Gastrocnemius medialis (tissue), 4 donors: ENCODE data around the gene PLEKHG3.

Experiments used
- POLR2A ChIP-seq, 2 donors: fragments of 450-650 bp; IDR thresholded peaks; one replicate each; pipeline ENCODE4 v1.6.1; 2017; ENCODE audit warnings: antibody characterized with exemption in 2 of 2, mild to moderate bottlenecking in 2 of 2, moderate library complexity in 2 of 2
- TF ChIP-seq, protein P1 (sequence below), 5 experiments: fragments of 450-650 bp in 3 of 5; fragments of 200-600 bp in 2 of 5; sonication (generic) in 2 of 5; IDR thresholded peaks in 4 of 5; conservative IDR thresholded peaks in 1 of 5; 1 replicate in 4 of 5; 2 replicates in 1 of 5; pipeline ENCODE4 v1.5.1; 2016 to 2019; ENCODE audit warnings: antibody characterized with exemption in 5 of 5, mild to moderate bottlenecking in 3 of 5, moderate library complexity in 3 of 5

DNA sequence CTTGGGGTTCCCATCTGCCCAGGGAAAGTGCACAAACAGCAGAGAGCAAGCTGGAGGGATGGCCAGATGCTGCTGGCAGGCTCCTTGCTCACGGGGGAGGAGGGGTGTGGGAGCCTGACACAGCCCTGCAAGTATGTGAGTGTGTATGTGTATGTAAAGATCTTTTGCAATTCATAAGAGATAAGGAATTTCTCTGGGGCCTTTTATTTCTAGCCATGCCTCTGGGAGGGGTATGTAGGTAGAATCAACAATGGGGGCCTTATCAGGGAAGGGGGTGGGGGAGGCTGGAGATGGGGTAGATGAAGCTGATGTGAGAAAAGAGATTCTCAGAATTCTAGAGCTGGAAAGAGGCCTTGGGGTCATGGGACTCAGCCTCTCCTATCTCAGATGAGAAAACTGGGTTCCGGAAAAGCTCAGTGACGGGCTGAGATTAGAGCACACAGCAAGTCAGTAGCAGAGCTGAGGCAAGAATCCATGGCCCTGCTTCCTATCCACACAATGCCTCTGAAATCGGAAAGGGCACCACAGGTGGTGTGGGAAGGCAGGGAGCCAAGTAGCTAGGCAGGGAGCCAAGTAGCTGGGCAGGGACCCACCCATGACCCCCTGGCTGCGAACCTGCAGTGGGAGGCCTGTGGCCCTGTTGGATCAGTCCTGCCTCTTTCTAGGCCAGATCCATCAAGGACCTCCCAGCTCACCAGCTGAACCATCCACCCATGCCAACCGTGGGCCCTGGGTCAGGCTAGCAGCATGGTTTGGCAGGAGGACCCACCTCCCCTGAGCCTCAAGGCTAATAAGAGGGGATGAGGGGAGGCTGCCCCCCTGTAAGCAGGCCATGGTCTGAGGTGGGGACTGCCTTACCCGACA, 54.7 kb downstream of the PLEKHG3 start:
- TF ChIP-seq POLR2A (IDR thresholded peaks at IDR 0.05), result no peak
- TF ChIP-seq, protein P1, sequence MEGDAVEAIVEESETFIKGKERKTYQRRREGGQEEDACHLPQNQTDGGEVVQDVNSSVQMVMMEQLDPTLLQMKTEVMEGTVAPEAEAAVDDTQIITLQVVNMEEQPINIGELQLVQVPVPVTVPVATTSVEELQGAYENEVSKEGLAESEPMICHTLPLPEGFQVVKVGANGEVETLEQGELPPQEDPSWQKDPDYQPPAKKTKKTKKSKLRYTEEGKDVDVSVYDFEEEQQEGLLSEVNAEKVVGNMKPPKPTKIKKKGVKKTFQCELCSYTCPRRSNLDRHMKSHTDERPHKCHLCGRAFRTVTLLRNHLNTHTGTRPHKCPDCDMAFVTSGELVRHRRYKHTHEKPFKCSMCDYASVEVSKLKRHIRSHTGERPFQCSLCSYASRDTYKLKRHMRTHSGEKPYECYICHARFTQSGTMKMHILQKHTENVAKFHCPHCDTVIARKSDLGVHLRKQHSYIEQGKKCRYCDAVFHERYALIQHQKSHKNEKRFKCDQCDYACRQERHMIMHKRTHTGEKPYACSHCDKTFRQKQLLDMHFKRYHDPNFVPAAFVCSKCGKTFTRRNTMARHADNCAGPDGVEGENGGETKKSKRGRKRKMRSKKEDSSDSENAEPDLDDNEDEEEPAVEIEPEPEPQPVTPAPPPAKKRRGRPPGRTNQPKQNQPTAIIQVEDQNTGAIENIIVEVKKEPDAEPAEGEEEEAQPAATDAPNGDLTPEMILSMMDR (IDR thresholded peaks at IDR 0.05 in 4 of 5, conservative IDR thresholded peaks at IDR 0.05 in 1 of 5), result no peak
